ENCODE measurements around the gene HSD3B7.
A peak's percentile ranks its signal among the peaks of the same experiment; 100 is the strongest.

The HSD3B7 gene

DNA sequence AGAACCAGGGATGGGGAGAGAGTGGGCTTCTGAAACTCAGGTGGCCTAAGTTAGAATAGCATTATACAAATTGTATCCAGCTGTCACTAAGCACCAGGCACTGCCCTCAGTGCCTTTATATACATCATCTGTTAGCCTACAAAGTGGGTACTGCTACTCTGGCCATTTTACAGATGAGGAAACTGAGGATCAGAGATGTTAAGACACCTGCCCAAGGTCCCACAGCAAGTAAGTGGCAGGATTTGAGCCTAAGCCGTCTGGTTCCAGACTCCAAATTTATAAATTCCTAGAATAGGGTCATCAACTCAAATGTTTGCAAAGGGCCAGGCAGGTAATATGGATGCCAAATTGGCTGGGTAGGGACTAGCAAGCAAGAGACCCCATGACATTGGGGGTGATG lies 33.8 kb upstream of the HSD3B7 start:
- H3K4me3 ChIP-seq (ENCODE audit: low read depth, low read length) = no peak overlapping the region
- TF ChIP-seq, protein P1, sequence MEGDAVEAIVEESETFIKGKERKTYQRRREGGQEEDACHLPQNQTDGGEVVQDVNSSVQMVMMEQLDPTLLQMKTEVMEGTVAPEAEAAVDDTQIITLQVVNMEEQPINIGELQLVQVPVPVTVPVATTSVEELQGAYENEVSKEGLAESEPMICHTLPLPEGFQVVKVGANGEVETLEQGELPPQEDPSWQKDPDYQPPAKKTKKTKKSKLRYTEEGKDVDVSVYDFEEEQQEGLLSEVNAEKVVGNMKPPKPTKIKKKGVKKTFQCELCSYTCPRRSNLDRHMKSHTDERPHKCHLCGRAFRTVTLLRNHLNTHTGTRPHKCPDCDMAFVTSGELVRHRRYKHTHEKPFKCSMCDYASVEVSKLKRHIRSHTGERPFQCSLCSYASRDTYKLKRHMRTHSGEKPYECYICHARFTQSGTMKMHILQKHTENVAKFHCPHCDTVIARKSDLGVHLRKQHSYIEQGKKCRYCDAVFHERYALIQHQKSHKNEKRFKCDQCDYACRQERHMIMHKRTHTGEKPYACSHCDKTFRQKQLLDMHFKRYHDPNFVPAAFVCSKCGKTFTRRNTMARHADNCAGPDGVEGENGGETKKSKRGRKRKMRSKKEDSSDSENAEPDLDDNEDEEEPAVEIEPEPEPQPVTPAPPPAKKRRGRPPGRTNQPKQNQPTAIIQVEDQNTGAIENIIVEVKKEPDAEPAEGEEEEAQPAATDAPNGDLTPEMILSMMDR (IDR thresholded peaks at IDR 0.05; ENCODE audit: borderline replicate concordance, insufficient read depth, low read depth, low read length) = no peak

GRCh38 chr16:30951750-30952149 lies 33.3 kb upstream of the HSD3B7 start:
- H3K4me3 ChIP-seq (ENCODE audit: low read depth, low read length) = no peak overlapping the region
- TF ChIP-seq, protein P1 (IDR thresholded peaks at IDR 0.05; ENCODE audit: borderline replicate concordance, insufficient read depth, low read depth, low read length) = no peak

DNA sequence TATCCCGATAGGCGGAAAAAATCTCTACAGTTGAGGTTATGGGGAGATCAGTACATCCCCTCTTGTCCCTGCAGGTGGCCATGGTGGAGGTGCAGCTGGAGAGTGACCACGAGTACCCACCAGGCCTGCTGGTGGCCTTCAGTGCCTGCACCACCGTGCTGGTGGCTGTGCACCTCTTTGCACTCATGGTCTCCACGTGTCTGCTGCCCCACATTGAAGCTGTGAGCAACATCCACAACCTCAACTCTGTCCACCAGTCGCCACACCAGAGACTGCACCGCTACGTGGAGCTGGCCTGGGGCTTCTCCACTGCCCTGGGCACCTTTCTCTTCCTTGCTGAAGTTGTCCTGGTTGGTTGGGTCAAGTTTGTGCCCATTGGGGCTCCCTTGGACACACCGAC lies 31.9 kb upstream of the HSD3B7 start:
- TF ChIP-seq, protein P1 (IDR thresholded peaks at IDR 0.05; ENCODE audit: borderline replicate concordance, insufficient read depth, low read depth, low read length) = no peak
- H3K4me3 ChIP-seq (ENCODE audit: low read depth, low read length) = no peak overlapping the region

DNA sequence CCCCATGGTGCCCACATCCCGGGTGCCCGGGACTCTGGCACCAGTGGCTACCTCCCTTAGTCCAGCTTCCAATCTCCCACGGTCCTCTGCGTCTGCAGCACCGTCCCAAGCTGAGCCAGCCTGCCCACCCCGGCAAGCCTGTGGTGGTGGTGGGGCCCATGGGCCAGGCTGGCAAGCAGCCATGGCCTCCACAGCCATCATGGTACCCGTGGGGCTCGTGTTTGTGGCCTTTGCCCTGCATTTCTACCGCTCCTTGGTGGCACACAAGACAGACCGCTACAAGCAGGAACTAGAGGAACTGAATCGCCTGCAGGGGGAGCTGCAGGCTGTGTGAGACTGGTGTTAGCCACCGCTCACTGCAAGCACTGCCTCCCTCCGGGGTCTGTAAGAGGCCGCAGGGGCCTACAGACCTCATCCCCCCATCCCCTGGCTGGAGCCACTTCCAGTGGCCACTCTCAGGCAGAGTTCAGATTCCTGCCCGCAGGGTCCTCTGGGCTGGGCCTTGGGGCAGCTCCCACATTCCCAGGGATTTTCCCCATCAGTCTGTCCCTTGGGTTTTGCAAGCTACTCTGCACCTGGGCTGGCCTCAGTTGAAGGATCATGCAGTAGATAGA lies 31.4 kb upstream of the HSD3B7 start:
- TF ChIP-seq, protein P1 (IDR thresholded peaks at IDR 0.05; ENCODE audit: borderline replicate concordance, insufficient read depth, low read depth, low read length) = peak; percentile 82
- no peak overlapping the region for H3K4me3 ChIP-seq (ENCODE audit: low read depth, low read length)

GRCh38 chr16:30954993-30955392 lies 30.0 kb upstream of the HSD3B7 start:
- H3K4me3 ChIP-seq (ENCODE audit: low read depth, low read length) = no peak overlapping the region
- TF ChIP-seq, protein P1 (IDR thresholded peaks at IDR 0.05; ENCODE audit: borderline replicate concordance, insufficient read depth, low read depth, low read length) = no peak

- H3K4me3 ChIP-seq (ENCODE audit: low read depth, low read length) = peak overlapping the region; percentile 77
- TF ChIP-seq, protein P1 (IDR thresholded peaks at IDR 0.05; ENCODE audit: borderline replicate concordance, insufficient read depth, low read depth, low read length) = peak; percentile 12; the same call in 1 of the 2 replicates
These were observed 28.2 kb upstream of the HSD3B7 start for GRCh38 chr16:30956601-30957455.

Measured in GM12875 (cell line).